T-helper 2 cell treated with Interferon-gamma antibody and Interleukin-4, amounts not matched to agents 5 μg/mL and 100 μg/mL, for 36 hours (primary cell): Measurements from ENCODE around the gene RIMS1.
"Not testable (repeated sequence)": the region's sequence is repeated elsewhere in the genome, so short reads cannot be mapped to it uniquely, and the experiment has no call there.

Experiments used
- DNase-seq: peaks from one replicate; pipeline ENCODE4 v3.0.0; 2021; ENCODE audit warnings: low spot score
- H3K27ac Mint-ChIP-seq: one replicate; pipeline ENCODE4 v1.8.0; 2021; ENCODE audit warnings: mild to moderate bottlenecking, mixed read lengths
- H3K27me3 Mint-ChIP-seq: one replicate; pipeline ENCODE4 v1.8.0; 2021; ENCODE audit warnings: low read depth, mixed read lengths
- H3K36me3 Mint-ChIP-seq: one replicate; pipeline ENCODE4 v1.8.0; 2021; ENCODE audit warnings: low read depth, mixed read lengths
- H3K4me1 Mint-ChIP-seq: one replicate; pipeline ENCODE4 v1.8.0; 2021; ENCODE audit warnings: low read depth, mixed read lengths
- H3K4me3 Mint-ChIP-seq: one replicate; pipeline ENCODE4 v1.8.0; 2022; ENCODE audit warnings: mild to moderate bottlenecking, moderate library complexity, mixed read lengths
- H3K9me3 Mint-ChIP-seq: one replicate; pipeline ENCODE4 v1.8.0; 2021; ENCODE audit warnings: mixed read lengths

Gene RIMS1

GRCh38 chr6:71913444-71914234 is 27.3 kb downstream of the RIMS1 start:
- Mint-ChIP-seq H3K36me3 (no peaks in the 10 kb centered on the region), H3K4me3 (no peak overlapping the region), H3K27ac (no peak overlapping the region), H3K9me3 (no peaks in the 10 kb centered on the region), H3K4me1 (no peaks in the 10 kb centered on the region), H3K27me3 (no peaks in the 10 kb centered on the region)
- DNase-seq, result no peak

- H3K27ac Mint-ChIP-seq, result no peak overlapping the region
- no peak for DNase-seq
- no peaks in the 10 kb centered on the region for H3K27me3 Mint-ChIP-seq
- no peak overlapping the region for H3K4me3 Mint-ChIP-seq
- H3K36me3 Mint-ChIP-seq, result no peaks in the 10 kb centered on the region
- no peaks in the 10 kb centered on the region for H3K9me3 Mint-ChIP-seq
- H3K4me1 Mint-ChIP-seq, result no peaks in the 10 kb centered on the region
Measured at GRCh38 chr6:71929047-71929446, 42.7 kb downstream of the RIMS1 start.

GRCh38 chr6:71933881-71934280 is 47.5 kb downstream of the RIMS1 start:
- no peak for DNase-seq
- Mint-ChIP-seq H3K27ac (no peak overlapping the region), H3K9me3 (no peaks in the 10 kb centered on the region), H3K27me3 (no peaks in the 10 kb centered on the region), H3K36me3 (no peaks in the 10 kb centered on the region), H3K4me1 (no peaks in the 10 kb centered on the region), H3K4me3 (no peak overlapping the region)

- H3K36me3 Mint-ChIP-seq, result no peaks in the 10 kb centered on the region
- no peak for DNase-seq
- H3K9me3 Mint-ChIP-seq, result no peaks in the 10 kb centered on the region
- H3K27ac Mint-ChIP-seq, result no peak overlapping the region
- no peak overlapping the region for H3K4me3 Mint-ChIP-seq
- H3K4me1 Mint-ChIP-seq, result no peaks in the 10 kb centered on the region
- H3K27me3 Mint-ChIP-seq, result no peaks in the 10 kb centered on the region
Measured at GRCh38 chr6:71965404-71965803, 79.1 kb downstream of the RIMS1 start.

- Mint-ChIP-seq H3K27me3 (no peaks in the 10 kb centered on the region), H3K36me3 (no peaks in the 10 kb centered on the region), H3K4me3 (no peak overlapping the region), H3K9me3 (no peaks in the 10 kb centered on the region), H3K27ac (no peak overlapping the region), H3K4me1 (no peaks in the 10 kb centered on the region)
- no peak for DNase-seq
Measured at GRCh38 chr6:71967436-71967835, 81.1 kb downstream of the RIMS1 start.

- H3K4me3 Mint-ChIP-seq, result no peak overlapping the region
- no peaks in the 10 kb centered on the region for H3K36me3 Mint-ChIP-seq
- no peaks in the 10 kb centered on the region for H3K4me1 Mint-ChIP-seq
- DNase-seq, result no peak
- H3K9me3 Mint-ChIP-seq, result no peaks in the 10 kb centered on the region
- no peak overlapping the region for H3K27ac Mint-ChIP-seq
- no peaks in the 10 kb centered on the region for H3K27me3 Mint-ChIP-seq
Measured at GRCh38 chr6:71977884-71978283, 91.5 kb downstream of the RIMS1 start.

- H3K36me3 Mint-ChIP-seq, result no peaks in the 10 kb centered on the region
Measured at GRCh38 chr6:71979911-71980310, 93.6 kb downstream of the RIMS1 start.

GRCh38 chr6:71982389-71982788 is 96.0 kb downstream of the RIMS1 start:
- no peaks in the 10 kb centered on the region for H3K36me3 Mint-ChIP-seq
- no peak for DNase-seq
- H3K4me1 Mint-ChIP-seq, result no peaks in the 10 kb centered on the region
- no peak overlapping the region for H3K4me3 Mint-ChIP-seq
- no peak overlapping the region for H3K27ac Mint-ChIP-seq
- no peaks in the 10 kb centered on the region for H3K27me3 Mint-ChIP-seq
- no peaks in the 10 kb centered on the region for H3K9me3 Mint-ChIP-seq

More at GRCh38 chr6:71979911-71980310, 93.6 kb downstream of the RIMS1 start:
- no peaks in the 10 kb centered on the region for H3K27me3 Mint-ChIP-seq
- H3K27ac Mint-ChIP-seq, result no peak overlapping the region
- DNase-seq, result no peak
- H3K4me1 Mint-ChIP-seq, result no peaks in the 10 kb centered on the region
- no peaks in the 10 kb centered on the region for H3K9me3 Mint-ChIP-seq
- no peak overlapping the region for H3K4me3 Mint-ChIP-seq

- H3K27me3 Mint-ChIP-seq, result no peaks in the 10 kb centered on the region
- H3K27ac Mint-ChIP-seq, result no peak overlapping the region
- H3K4me3 Mint-ChIP-seq, result no peak overlapping the region
- H3K4me1 Mint-ChIP-seq, result no peaks in the 10 kb centered on the region
- H3K9me3 Mint-ChIP-seq, result no peaks in the 10 kb centered on the region
- no peaks in the 10 kb centered on the region for H3K36me3 Mint-ChIP-seq
- DNase-seq, result no peak
Measured at GRCh38 chr6:71983131-71983530, 96.8 kb downstream of the RIMS1 start.

GRCh38 chr6:71994705-71995271 is 108.4 kb downstream of the RIMS1 start:
- DNase-seq, result no peak
- no peak overlapping the region for H3K4me3 Mint-ChIP-seq
- no peaks in the 10 kb centered on the region for H3K4me1 Mint-ChIP-seq
- H3K9me3 Mint-ChIP-seq, result no peaks in the 10 kb centered on the region
- no peaks in the 10 kb centered on the region for H3K27me3 Mint-ChIP-seq
- H3K27ac Mint-ChIP-seq, result no peak overlapping the region
- no peaks in the 10 kb centered on the region for H3K36me3 Mint-ChIP-seq

- no peaks in the 10 kb centered on the region for H3K27me3 Mint-ChIP-seq
- H3K9me3 Mint-ChIP-seq, result no peaks in the 10 kb centered on the region
- no peak for DNase-seq
Measured at GRCh38 chr6:71997341-71997740, 111.0 kb downstream of the RIMS1 start.

GRCh38 chr6:72002415-72002814 is 116.1 kb downstream of the RIMS1 start:
- Mint-ChIP-seq H3K9me3 (peaks cover 9% of the 10 kb centered on the region), H3K27me3 (no peaks in the 10 kb centered on the region), H3K27ac (no peak overlapping the region), H3K4me3 (no peak overlapping the region), H3K4me1 (no peaks in the 10 kb centered on the region), H3K36me3 (no peaks in the 10 kb centered on the region)
- DNase-seq, result no peak

More at GRCh38 chr6:71997341-71997740, 111.0 kb downstream of the RIMS1 start:
- Mint-ChIP-seq H3K27ac (no peak overlapping the region), H3K36me3 (no peaks in the 10 kb centered on the region), H3K4me1 (no peaks in the 10 kb centered on the region), H3K4me3 (no peak overlapping the region)

GRCh38 chr6:72006591-72006990 is 120.2 kb downstream of the RIMS1 start:
- not testable (repeated sequence) for H3K4me1 Mint-ChIP-seq, H3K27me3 Mint-ChIP-seq, H3K9me3 Mint-ChIP-seq, H3K27ac Mint-ChIP-seq, DNase-seq, H3K36me3 Mint-ChIP-seq, H3K4me3 Mint-ChIP-seq

GRCh38 chr6:72022830-72023229 is 136.5 kb downstream of the RIMS1 start:
- Mint-ChIP-seq H3K27me3 (no peaks in the 10 kb centered on the region), H3K9me3 (no peaks in the 10 kb centered on the region)

GRCh38 chr6:72031471-72031870 is 145.1 kb downstream of the RIMS1 start:
- DNase-seq, result no peak
- no peak overlapping the region for H3K27ac Mint-ChIP-seq
- H3K27me3 Mint-ChIP-seq, result no peaks in the 10 kb centered on the region
- no peaks in the 10 kb centered on the region for H3K36me3 Mint-ChIP-seq
- no peaks in the 10 kb centered on the region for H3K9me3 Mint-ChIP-seq
- H3K4me3 Mint-ChIP-seq, result no peak overlapping the region
- no peaks in the 10 kb centered on the region for H3K4me1 Mint-ChIP-seq

More at GRCh38 chr6:72022830-72023229, 136.5 kb downstream of the RIMS1 start:
- DNase-seq, result no peak
- no peak overlapping the region for H3K4me3 Mint-ChIP-seq
- no peaks in the 10 kb centered on the region for H3K36me3 Mint-ChIP-seq
- no peaks in the 10 kb centered on the region for H3K4me1 Mint-ChIP-seq
- no peak overlapping the region for H3K27ac Mint-ChIP-seq
